Fibroblast of mammary gland (primary cell): ENCODE measurements around the gene MXD3.
A peak's percentile ranks its signal among the peaks of the same experiment; 100 is the strongest.

ENCODE experiments used
- DNase-seq: peaks from one replicate; pipeline ENCODE4 v3.0.0-alpha.2; 2010; ENCODE audit warnings: low read depth
- H3K4me3 ChIP-seq: 2 replicates; pipeline ENCODE4 v1.5.1; 2011; ENCODE audit warnings: low read depth, mild to moderate bottlenecking, low read length, moderate library complexity; ENCODE audit not compliant: control insufficient read depth
- TF ChIP-seq, protein P1 (sequence below): conservative IDR thresholded peaks from 2 replicates; pipeline ENCODE4 v1.5.1; 2011; ENCODE audit warnings: low read depth, low read length, inconsistent platforms; ENCODE audit not compliant: control insufficient read depth, insufficient read depth

MXD3 gene

DNA sequence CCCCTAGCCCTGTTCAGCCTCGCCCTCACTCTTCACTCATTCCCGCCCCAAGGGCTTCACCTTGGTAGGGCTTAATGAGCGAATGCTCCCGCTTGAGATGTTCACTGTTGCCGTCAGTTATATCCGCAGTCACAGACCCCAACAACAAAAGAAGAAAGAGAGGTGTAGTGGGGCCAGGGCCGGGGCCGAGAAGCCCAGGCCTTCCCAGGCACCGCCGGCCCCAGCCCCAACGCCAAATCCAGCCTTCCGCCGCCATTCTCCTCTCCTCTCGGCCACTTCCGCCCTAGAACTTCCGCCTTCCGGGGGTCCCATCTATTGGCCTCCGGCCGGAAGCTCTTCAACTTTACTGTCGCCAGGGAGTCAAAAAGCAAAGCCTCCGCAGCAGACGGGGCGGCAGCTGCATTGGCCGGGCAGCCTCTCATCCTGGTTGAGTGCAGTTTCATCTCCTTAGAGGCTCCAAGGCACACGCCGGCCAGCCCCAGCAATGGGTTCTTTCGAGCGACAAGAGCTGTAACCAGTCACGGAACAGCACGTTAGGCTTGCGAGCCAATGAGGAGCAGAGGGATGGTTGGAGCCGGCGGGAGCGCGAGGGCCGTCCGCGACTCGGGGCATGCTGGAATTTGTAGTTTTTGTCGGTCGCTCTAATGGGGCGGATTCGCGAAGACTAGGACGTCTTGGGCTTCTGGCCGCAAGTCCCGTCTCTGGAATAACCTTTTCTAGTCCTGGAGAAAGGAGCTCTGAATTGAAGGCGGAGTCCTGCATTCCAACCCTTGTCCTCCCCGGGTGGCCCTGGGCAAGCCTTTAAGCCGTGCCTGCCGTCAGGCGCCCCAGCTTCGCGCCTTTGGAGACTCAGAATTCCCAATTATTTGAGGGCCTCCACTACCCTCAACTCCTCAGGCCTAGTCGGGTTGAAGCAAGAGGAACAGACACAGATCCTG, 40.0 kb upstream of the MXD3 start, which contains the start of gene LMAN2:
TSS of gene LMAN2 (minus strand) at position 277 of the 938 bp plus-strand sequence. CDS start at position 256, 21 bp downstream.
- peak within 1 kb of the TSS; percentile 100 for H3K4me3 ChIP-seq
- DNase-seq: peak; percentile 96
- TF ChIP-seq, protein P1, sequence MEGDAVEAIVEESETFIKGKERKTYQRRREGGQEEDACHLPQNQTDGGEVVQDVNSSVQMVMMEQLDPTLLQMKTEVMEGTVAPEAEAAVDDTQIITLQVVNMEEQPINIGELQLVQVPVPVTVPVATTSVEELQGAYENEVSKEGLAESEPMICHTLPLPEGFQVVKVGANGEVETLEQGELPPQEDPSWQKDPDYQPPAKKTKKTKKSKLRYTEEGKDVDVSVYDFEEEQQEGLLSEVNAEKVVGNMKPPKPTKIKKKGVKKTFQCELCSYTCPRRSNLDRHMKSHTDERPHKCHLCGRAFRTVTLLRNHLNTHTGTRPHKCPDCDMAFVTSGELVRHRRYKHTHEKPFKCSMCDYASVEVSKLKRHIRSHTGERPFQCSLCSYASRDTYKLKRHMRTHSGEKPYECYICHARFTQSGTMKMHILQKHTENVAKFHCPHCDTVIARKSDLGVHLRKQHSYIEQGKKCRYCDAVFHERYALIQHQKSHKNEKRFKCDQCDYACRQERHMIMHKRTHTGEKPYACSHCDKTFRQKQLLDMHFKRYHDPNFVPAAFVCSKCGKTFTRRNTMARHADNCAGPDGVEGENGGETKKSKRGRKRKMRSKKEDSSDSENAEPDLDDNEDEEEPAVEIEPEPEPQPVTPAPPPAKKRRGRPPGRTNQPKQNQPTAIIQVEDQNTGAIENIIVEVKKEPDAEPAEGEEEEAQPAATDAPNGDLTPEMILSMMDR: no peak

DNA sequence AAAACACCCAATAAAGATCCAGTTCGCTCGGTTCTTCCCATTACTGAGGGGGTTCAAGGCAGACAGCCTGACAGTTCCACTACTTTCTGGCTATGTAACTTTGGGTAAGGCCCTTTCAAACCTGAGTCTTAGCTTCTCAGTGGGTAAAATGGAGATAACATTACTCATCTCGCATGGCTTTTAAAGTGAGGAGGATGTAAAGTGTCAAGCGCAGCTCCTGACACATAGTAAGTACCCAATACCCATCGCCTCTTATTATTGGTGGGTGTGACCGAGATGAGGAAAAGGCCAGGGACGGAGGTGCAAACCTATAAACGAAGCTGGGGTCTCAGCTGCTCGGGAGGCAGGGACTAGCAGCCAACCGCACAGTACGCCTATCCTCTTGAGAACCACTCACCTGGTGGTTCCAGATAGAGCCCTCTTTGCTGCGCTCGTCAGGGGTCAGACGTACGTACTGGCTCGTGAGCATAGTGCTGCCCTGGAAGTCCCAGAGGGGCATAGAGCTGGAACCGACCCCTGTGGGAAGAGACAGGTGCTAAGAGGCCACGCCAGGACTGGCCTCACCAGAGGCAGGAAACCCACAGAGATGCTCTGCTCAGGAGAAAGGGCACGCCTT, 39.2 kb upstream of the MXD3 start:
- H3K4me3 ChIP-seq: peak overlapping the region; percentile 100
- no peak for DNase-seq
- TF ChIP-seq, protein P1: no peak

DNA sequence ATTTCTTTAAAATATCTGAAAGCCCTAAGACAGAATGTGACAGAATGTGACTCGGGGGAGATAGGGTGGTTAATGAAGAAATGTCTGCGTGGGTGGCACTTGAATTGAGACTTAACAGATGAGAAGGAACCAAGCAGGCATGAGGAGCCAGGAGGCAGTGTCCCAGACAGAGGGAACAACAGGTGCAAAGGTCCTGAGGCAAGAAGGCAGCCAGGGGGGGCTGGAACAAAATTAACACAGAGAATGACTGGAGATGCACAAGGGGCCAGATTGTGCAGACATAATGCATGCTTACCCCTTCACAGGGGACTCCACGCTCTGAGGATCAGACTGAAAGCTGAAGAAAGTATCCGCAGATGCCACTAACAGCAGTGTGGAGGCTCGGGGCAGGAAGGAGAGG, 38.1 kb upstream of the MXD3 start:
- no peak for DNase-seq
- peak overlapping the region; percentile 100 for H3K4me3 ChIP-seq
- TF ChIP-seq, protein P1: no peak

DNA sequence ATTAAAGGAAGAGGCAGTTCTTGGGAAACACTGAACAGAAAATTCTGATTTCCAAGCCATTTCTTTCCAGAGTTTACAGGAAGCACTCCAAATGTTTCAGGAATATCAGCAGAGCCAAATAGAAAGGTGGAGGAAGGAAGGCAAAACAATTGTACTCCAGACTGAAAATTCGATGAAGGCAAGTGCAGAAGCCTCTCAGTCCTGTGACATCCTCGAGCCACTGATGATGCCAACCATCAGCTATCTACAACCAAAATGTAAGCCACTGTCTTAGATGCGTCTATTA, 37.6 kb upstream of the MXD3 start:
- no peak overlapping the region for H3K4me3 ChIP-seq
- DNase-seq: no peak
- TF ChIP-seq, protein P1: no peak

DNA sequence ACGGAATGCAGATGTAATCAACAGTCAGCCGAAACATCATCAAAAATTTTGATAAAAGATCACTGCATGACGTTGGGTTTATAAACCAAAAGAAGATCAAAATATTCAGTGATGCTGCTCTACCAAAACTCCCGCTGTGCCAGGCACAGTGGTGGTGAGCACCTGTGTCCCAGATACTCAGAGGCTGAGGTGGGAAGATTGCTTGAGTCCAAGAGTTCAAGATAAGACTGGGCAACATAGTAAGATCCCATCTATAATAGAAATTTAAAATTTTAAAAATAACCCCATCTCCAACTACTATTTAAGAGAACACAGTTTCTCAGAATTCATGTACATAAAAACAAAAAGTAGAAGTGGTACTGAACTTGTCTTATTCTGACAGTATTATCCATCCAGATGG, 36.0 kb upstream of the MXD3 start:
- H3K4me3 ChIP-seq: no peak overlapping the region
- DNase-seq: no peak
- TF ChIP-seq, protein P1: no peak

DNA sequence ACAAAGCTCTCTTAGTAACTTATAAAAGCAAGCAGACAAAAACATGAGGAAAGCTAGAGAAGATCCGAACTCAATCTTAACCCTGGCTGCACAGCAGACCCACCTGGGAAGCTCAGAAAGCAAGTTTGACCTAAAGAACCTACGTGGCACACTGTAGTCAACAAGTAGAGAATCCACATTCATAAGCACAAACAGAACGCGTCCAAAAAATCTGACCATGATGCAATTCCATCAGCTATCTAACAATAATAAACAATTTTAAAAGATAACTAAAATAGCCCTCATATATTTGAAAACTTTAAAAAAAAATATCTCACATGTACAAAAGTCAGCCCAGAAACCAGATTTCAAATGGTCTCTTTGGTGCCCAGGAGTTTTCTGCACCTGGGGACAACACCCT, 35.1 kb upstream of the MXD3 start:
- no peak for DNase-seq
- TF ChIP-seq, protein P1: no peak
- H3K4me3 ChIP-seq: no peak overlapping the region
